ENCODE data around the gene PRKAG3. TPM values are rescaled to one million over a fixed set of nuclear protein-coding genes. Genes with fewer than 3 reads are reported as not detected.

PRKAG3 gene
- total and polyA plus RNA-seq, 4 donors = 0.08 TPM; not detected in 3

- no peak for TF ChIP-seq CTCF (IDR thresholded peaks at IDR 0.05; ENCODE audit: low read depth, low read length, missing input control)
Observed at GRCh38 chr2:218863021-218863520, 31.5 kb upstream of the PRKAG3 start (continued).

GRCh38 chr2:218861645-218862318, 30.2 kb upstream of the PRKAG3 start:
- no peak for DNase-seq (ENCODE audit: low spot score)
- no peak overlapping the region for H3K27ac ChIP-seq (ENCODE audit: low read depth in 1 of 2, low read length in 2 of 2)
- TF ChIP-seq EGR1 (IDR thresholded peaks at IDR 0.05; ENCODE audit: low read depth in 2 of 2) (no peak), ATF3 (IDR thresholded peaks at IDR 0.05) (no peak), TAF1 (conservative IDR thresholded peaks at IDR 0.05) (no peak), REST (IDR thresholded peaks at IDR 0.05) (no peak), FOXA2 (IDR thresholded peaks at IDR 0.05) (no peak), CTCF (IDR thresholded peaks at IDR 0.05; ENCODE audit: low read depth, low read length, missing input control) (no peak), NR2F2 (IDR thresholded peaks at IDR 0.05) (no peak), ZBTB33 (IDR thresholded peaks at IDR 0.05) (no peak), HNF4A (conservative IDR thresholded peaks at IDR 0.05) (no peak), RXRA (IDR thresholded peaks at IDR 0.05) (no peak), MAX (IDR thresholded peaks at IDR 0.05) (no peak), FOXA1 (IDR thresholded peaks at IDR 0.05) (no peak), JUND (IDR thresholded peaks at IDR 0.05) (no peak), GABPA (IDR thresholded peaks at IDR 0.05 in 1 of 2, conservative IDR thresholded peaks at IDR 0.05 in 1 of 2) (no peak), YY1 (IDR thresholded peaks at IDR 0.05) (no peak), SP1 (IDR thresholded peaks at IDR 0.05) (no peak)
- H3K4me1 ChIP-seq (ENCODE audit: control insufficient read depth in 4 of 4, insufficient read depth in 4 of 4, low read length in 3 of 4) = peaks cover 0 to 20% (median 10%) of the 10 kb centered on the region in 4 donors
- H3K4me3 ChIP-seq (ENCODE audit: low read depth in 1 of 3, low read length in 3 of 3) = no peak overlapping the region
- no peak overlapping the region for H3K9ac ChIP-seq (ENCODE audit: low read depth in 1 of 2, low read length in 2 of 2)
- no peaks in the 10 kb centered on the region for H3K9me3 ChIP-seq (ENCODE audit: control insufficient read depth in 4 of 4, low read length in 3 of 4)
- H3K27me3 ChIP-seq (ENCODE audit: control insufficient read depth in 4 of 4, insufficient read depth in 4 of 4, low read length in 3 of 4) = peaks cover 4 to 15% (median 6%) of the 10 kb centered on the region in 4 donors
- no peaks in the 10 kb centered on the region for H3K36me3 ChIP-seq (ENCODE audit: control insufficient read depth in 4 of 4, insufficient read depth in 3 of 4, low read depth in 1 of 4, low read length in 3 of 4)
- 64% methylated on average over 7 of the region's 7 CpGs for WGBS
